NOMO-1 treated with DMSO at 0.1 percent for 48 hours (cell line): ENCODE data around the gene SALL4.
"Not testable (repeated sequence)": the region's sequence is repeated elsewhere in the genome, so short reads cannot be mapped to it uniquely, and the experiment has no call there.

Experiments used
- DNase-seq: peaks from one replicate; lab custom pipeline; 2025; ENCODE audit not compliant: unreplicated experiment; lab: John Stamatoyannopoulos, UW

The SALL4 gene

DNA sequence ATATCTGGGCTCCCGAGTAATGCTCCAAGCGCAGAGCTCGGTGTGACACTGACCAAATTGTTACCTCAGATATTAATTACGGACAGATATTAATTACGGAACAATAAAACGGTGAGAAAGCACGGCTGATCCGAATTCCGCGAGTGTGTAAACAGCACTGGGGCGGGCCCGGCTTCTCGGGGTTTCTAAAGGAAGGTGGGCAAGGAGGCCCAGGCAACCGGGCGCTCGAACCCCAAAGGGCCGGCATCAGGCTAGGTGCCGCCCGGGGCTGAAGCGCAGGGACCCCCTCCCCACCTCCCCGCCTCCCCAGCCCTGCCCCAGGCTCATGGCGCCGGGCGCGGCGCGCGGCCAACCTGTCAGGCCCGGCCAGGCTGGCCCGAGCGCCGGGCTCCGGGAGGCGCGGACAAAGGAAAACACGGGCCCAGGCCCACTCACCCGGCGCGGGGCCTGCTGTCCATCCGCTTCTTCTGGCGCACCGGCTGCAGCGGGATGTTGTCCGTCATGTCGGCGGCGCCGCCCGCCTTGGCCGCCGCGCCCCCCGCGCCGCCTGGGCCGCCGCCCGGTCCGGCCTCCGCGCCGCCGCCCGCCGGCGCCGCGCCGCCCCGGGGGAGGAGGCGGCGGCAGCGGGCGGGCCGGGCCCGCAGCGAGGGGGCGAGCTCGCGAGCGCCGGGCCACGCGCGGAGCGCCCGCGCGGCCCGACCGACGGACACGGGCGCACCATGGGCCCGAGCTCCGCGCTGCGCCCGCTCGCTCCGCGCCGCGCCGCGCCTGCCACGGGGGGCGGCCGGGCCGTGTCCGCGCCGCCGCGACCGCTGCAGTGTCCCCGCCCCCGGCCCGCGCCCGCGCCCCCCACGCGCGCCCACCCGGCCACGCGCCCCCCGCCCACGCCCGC is 34.2 kb downstream of the SALL4 start, which contains the start of gene ATP9A:
TSS of gene ATP9A (minus strand) at position 524 of the 892 bp plus-strand sequence. CDS start at position 503, 21 bp downstream.
- no peak for DNase-seq

DNA sequence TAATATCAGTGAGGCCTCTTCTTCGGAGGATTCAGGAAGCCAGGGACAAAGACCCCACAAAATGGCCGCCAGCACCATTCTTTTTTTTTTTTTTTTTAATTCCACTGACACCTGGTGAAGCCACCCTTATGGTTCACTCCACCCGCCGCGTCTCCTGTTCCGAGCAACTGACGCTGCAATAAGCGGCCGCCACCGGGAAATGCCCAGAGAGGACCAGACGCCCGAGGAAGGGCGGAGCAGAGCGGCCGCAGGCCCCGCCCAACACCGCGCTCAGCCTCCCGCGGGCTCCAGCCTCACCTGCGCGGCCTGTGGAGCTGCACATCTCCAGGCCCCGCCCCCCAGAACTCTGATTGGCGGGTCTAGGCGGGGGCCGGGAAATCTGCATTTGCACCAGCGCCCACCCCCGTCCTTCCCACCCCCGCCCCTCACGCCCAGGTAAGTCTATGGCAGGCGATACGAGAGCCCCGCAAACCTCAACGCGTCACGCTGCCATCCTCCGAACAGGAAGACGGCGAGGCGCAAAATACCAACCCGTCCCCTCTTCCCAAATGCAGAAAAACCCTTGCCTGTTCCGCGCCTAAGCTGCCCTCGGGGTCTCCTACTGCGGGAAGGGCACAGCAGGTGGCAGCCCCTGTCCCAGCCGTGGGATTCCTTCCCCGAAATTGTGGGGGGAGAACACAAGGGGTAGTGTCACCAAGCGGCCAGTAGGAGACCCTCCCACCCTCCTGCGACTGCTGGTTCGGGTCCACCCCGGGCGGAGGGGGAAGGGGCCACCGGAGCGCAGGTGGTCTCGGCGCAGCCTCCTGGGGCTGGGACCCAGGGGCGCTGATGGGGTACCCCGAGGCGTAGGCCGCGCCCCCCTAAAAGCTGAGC is 35.1 kb downstream of the SALL4 start:
- peak; percentile 14 for DNase-seq

- not testable (repeated sequence) for DNase-seq
Measured at GRCh38 chr20:51765381-51765780, 36.9 kb downstream of the SALL4 start.

DNA sequence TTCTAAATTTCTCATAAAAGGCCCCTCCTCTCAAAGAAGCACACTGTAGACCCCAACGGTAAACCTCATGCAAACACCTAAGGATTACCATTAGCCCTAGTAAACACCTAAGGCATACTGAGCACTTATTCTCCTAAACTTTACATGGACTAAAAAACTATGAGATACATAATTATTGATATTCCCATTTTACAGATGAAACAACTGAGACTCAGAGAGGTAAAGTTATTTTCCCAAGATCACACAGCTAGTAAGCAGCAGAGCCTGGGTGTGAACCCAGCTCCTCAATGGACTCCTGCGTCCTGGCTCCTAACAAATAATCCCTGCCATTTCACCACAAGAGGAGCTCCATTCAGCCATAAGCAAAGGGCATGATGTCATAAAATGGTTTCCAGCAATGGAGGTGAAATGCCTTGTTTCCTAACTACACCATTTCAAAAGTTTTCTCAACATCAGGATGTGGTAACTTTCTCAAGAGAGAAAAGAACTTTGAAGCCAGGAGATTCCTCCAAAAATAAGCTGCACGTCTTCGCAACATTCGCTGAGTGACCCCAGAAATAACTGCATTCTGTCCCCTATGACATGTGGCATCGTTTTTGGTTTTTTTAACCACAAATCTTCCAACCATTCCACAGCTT is 38.2 kb downstream of the SALL4 start:
- peak; percentile 35 for DNase-seq

DNA sequence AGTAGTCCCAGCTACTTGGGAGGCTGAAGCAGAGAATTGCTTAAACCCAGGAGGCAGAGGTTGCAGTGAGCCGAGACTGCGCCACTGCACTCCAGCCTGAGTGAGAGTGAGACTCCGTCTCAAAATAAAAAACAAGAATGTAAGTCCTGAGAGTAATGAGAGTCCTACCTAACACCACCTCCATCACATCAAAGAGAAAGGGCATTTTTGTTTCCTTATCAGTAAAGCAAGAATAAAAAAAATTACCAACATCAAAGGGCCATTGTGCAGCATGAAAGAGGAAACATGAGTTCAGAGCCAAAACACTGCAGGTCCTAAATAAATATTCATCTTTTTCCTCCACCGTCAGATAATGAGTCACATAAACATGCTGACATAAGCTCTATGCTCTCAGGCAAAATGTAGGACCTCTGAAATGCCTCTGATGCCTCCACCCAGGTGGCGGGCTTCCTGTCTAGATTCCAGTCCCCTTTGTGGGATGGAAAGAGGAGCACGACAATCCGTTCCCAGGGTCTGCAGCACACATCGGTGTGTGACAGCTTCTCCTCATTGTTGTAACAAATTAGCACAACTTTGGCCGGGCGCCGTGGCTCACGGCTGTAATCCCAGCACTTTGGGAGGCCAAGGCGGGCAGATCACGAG is 41.3 kb downstream of the SALL4 start:
- no peak for DNase-seq

DNA sequence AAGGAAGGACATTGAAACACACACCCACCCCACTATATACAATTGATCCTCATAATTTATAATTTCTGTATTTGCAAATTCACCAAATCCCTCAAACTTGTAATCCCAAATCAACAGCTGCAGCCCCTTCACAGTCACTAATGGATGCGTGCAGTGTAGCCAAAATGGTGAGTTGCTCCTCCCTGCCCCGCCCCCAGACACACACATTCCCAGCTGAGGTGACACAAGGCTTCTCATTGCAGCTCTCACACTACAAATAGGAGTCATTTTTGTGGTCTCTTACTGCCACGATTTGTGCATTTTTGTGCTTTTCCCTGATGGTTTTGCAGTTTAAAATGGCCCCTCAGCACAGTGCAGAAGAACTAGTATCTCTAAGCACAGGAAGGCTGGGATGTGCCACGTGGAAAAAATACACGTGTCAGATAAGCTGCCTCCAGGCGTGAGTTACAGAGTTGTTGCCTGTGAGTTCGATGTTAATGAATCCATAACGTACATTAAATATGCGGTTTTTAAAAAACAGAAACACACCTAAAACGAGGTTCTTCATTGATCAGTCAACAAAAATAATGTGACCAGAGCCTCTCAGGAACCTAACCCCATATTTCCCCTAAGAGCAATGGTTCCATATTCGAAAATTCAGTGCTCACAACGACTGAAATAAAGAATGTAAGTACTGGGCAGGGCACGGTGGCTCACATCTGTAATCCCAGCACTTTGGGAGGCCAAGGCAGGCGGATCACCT is 42.4 kb downstream of the SALL4 start:
- no peak for DNase-seq

DNA sequence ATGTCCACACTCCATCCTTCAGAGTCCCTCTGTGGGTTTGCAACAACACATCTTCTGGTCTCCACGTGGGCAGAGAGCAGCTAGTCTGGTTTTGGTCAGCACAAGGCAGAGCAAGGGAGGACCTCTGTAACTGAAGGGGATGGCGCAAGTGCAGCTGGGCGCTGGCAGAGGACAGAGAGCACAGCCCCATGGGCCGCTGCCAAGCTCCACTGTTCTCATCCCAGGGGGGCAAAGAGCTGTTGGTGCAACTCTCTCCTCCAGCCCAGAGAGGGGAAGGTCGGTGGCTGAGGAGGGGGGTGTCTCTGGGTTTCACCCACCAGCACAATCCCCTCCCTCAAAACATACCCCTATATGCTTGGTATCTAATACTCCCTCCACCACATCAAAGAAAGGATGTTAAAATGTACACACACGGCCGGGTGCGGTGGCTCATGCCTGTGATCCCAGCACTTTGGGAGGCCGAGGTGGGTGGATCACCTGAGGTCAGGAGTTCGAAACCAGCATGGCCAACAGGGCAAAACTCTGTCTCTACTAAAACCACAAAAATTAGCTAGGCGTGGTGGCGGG is 43.3 kb downstream of the SALL4 start:
- DNase-seq: no peak

DNA sequence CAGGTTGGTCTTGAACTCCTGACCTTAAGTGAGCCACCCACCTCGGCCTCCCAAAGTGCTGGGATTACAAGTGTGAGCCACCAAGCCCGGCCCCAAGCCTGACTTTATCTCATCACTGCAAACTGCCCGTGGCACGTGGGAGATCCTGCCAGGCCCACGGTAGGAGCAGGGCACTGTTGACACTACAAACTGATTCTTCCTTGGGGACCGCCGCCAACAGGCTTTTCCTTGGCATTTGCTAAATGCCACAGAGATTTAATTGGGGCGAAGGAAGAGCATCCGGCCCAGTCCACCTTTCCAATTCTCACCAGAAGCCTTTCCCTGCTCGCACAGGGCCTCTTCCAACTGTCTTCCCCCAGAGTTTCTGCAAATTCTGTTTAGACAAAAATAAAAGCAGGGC is 45.1 kb downstream of the SALL4 start:
- no peak for DNase-seq

GRCh38 chr20:51756653-51757052 is 45.7 kb downstream of the SALL4 start:
- no peak for DNase-seq

DNA sequence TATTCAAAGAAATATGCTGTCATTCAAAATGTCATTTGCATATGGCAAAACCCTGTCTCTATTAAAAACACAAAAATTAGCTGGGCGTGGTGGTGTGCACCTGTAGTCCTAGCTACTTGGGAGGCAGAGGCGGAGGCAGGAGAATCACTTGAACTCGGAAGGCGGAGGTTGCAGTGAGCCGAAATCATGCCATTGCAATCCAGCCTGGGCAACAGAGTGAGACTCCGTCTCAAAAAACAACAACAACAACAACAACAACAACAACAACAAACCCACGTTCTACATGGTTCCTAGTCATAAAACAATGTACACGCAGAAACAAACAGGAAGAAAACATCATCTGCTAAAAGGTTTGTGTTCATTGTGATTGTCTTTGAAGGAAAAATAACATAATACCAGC is 49.1 kb downstream of the SALL4 start:
- DNase-seq: not testable (repeated sequence)

- no peak for DNase-seq
Measured at GRCh38 chr20:51752343-51752951, 49.9 kb downstream of the SALL4 start.

GRCh38 chr20:51750770-51751388 is 51.4 kb downstream of the SALL4 start:
- DNase-seq: no peak

- no peak for DNase-seq
Measured at GRCh38 chr20:51750037-51750769, 52.1 kb downstream of the SALL4 start.

GRCh38 chr20:51749674-51750036 is 52.7 kb downstream of the SALL4 start:
- no peak for DNase-seq

GRCh38 chr20:51747182-51747911 is 55.0 kb downstream of the SALL4 start:
- no peak for DNase-seq

DNA sequence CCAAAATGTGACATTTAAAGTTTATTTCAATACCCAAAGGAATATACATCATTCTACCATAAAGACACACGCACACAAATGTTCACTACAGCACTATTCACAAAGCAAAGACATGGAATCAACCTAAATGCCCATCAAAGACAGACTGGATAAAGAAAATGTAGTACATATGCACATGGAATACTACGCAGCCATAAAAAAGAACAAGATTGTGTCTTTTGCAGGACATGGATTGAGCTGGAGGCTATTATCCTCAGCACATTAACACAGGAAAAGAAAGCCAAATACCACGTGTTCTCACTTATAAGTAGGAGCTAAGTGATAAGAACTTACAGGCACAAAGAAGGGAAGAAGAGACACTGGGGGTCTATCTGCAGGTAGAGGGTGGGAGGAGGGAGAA is 56.5 kb downstream of the SALL4 start:
- no peak for DNase-seq

- DNase-seq: no peak
Measured at GRCh38 chr20:51740838-51741237, 61.5 kb downstream of the SALL4 start.

DNA sequence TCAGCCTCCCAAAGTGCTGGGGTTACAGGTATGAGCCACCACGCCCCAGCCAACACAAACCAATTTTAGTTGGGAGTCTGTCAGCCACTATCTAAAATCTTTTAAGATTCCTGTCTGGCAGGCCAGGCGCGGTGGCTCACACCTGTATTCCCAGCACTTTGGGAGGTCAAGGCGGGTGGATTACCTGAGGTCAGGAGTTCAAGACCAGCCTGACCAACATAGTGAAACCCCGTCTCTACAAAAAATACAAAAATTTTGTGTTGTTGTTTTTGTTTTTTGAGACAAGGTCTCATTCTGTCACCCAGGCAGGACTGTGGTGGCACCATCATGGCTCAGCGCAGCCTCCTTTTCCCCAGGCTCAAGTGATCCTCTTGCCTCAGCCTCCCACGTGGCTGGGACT is 62.0 kb downstream of the SALL4 start:
- DNase-seq: not testable (repeated sequence)
